ENCODE data around the gene KCNB1.

KCNB1 gene

DNA sequence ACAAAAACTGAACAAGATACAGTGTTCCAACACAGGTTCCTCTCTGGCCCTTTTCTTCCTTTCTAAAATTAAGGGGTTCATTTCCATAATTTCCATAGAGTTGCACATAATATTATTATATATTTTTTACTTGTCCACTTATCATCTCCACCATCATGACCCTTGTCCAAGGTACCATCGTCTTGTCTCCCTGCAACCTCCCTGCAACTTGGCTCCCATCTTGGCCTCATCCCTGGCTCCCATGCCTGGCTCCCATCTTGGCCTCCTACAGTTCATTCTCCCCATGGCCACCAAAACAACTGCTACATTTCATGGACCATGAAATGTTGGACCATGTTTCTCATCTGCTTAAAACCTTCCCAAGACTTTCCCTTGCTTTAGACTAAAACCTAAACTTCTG is 3.1 kb upstream of the KCNB1 start:
- H3K27ac ChIP-seq: no peak overlapping the region
- TF ChIP-seq ZFX (IDR thresholded peaks at IDR 0.05; ENCODE audit: borderline replicate concordance) (no peak), CTCF (IDR thresholded peaks at IDR 0.05) (no peak)

DNA sequence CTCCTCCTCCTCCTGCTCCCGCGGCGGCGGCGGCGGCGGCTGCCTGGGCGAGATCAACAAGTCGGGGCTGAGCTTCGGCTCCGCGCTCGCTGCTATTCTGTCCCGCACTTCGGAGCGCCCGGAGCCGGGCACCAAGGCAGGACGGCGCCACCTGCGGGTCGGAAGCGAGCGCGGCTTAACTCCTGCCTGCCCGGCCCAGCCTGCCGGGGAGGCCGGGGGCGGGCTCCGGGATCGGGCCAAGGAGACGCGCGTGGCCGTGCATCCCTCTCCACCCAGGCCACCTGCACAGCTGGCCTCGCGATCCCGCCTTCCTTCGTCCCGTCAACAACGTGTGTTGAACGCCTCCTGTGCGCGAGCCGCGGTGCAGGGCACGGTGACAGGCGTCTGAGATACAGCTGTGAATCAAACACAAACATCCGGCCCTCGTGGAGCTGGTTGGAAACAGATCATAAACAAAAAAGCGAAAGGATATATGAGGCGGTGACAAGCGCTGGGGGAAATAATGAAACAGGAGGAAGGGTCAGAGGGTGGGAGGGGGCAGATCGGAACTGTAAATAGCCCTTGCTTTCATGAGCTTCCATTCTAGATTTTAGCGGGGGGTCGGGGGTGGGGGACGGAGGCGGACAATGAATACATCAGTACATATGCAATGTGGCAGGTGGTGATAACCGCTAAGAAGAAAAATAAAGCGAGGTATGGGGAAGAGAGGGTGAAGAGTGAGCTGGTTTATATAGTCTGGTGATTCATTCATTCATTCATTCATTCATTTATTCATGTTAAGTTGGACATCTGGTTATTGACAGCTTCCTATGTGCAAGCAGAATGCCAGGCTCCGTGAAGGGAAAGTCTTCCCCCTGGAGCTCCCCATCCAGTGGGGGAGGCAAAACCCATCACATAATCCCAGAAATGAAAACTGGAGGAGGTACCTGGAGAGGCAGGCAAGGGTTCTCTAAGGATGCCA is 2.0 kb upstream of the KCNB1 start:
- H3K27ac ChIP-seq: no peak overlapping the region
- no peak for TF ChIP-seq ZFX (IDR thresholded peaks at IDR 0.05; ENCODE audit: borderline replicate concordance)
- peak; percentile 93 for TF ChIP-seq CTCF (IDR thresholded peaks at IDR 0.05)

DNA sequence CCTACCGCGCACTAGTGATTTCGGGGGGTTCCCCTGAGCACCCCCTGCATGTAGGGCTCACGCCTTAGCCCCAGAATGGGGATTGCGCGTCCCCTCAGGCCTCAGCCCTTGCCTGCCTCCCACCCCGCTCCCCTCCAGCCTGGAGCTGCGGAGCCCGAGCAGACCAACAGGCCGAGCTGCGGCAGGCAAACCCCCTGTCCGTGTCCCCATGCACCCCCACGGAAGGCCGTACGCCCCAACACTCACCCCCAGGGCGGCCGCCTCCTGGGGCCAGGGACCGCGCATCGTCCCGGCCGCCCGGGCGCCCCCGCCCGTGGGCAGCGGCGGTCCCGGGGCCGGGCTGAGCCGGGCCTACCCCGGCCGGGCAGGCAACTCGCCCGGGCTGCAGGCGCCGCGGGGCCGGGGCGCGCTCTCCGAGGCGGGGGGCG is 1.2 kb upstream of the KCNB1 start:
- no peak overlapping the region for H3K27ac ChIP-seq
- TF ChIP-seq CTCF (IDR thresholded peaks at IDR 0.05) (no peak), ZFX (IDR thresholded peaks at IDR 0.05; ENCODE audit: borderline replicate concordance) (no peak)

GRCh38 chr20:49483018-49483695 is 689 bp upstream of the KCNB1 start:
- no peak for TF ChIP-seq CTCF (IDR thresholded peaks at IDR 0.05)
- TF ChIP-seq ZFX (IDR thresholded peaks at IDR 0.05; ENCODE audit: borderline replicate concordance): no peak
- no peak overlapping the region for H3K27ac ChIP-seq

- TF ChIP-seq ZFX (IDR thresholded peaks at IDR 0.05; ENCODE audit: borderline replicate concordance): no peak
- no peak for TF ChIP-seq CTCF (IDR thresholded peaks at IDR 0.05)
- no peak overlapping the region for H3K27ac ChIP-seq
Measured at GRCh38 chr20:49482173-49482572, 295 bp downstream of the KCNB1 start.

DNA sequence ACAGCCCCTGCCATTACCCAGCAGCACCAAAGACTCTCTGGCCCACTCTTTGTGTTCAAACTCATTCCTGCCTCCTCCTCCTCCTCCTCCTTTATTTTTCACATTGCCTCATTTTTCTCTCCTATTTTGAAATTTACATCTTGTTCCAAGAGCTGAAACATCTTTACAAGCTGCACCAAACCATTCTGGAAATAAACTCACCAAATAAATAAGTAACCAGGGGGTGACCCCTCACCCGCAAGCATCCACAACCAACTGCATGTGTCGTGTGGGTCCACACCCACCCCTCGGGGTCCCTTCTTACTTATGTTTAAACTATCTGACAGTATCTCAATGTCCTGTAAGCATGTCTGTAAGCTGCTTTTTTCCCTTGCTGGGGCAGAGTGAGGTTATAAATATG is 1.4 kb downstream of the KCNB1 start:
- H3K27ac ChIP-seq: no peak overlapping the region
- TF ChIP-seq ZFX (IDR thresholded peaks at IDR 0.05; ENCODE audit: borderline replicate concordance) (no peak), CTCF (IDR thresholded peaks at IDR 0.05) (no peak)

- no peak overlapping the region for H3K27ac ChIP-seq
- TF ChIP-seq ZFX (IDR thresholded peaks at IDR 0.05; ENCODE audit: borderline replicate concordance): no peak
- TF ChIP-seq CTCF (IDR thresholded peaks at IDR 0.05): no peak
Measured at GRCh38 chr20:49480236-49480635, 2.2 kb downstream of the KCNB1 start.

Measured in 22Rv1 (cell line).